Esophagus muscularis mucosa (tissue), 3 donors: ENCODE measurements around the gene SLC5A4.

Source experiments
- POLR2A ChIP-seq: fragments of 450-650 bp; IDR thresholded peaks from one replicate; pipeline ENCODE4 v1.6.1; 2017; ENCODE audit warnings: antibody characterized with exemption, moderate library complexity, mild to moderate bottlenecking, low read depth
- TF ChIP-seq, protein P1 (sequence below), 3 experiments: fragments of 200-600 bp in 2 of 3; fragments of 450-650 bp in 1 of 3; sonication (generic) in 2 of 3; IDR thresholded peaks; one replicate each; pipeline ENCODE4 v1.5.1; 2017 to 2019; ENCODE audit warnings: antibody characterized with exemption in 3 of 3, mild to moderate bottlenecking in 2 of 3, moderate library complexity in 1 of 3

DNA sequence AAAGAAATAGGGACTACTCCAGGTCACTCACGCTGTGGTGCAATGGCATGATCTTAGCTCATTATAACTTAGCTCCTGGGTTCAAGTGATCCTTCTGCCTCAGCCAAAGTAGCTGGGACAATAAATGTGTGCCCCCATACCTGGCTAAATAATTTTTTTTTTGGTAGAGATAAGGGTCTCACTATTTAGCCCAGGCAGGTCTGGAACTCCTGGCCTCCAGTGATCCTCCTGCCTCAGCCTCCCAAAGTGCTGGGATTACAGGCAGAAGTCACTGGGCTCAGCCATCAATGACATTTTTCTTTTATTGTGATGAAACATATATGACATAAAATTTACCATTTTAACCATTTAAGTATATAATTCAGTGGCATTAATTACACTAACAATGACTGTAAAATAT is 10.6 kb downstream of the SLC5A4 start:
- no peak for TF ChIP-seq POLR2A
- TF ChIP-seq, protein P1, sequence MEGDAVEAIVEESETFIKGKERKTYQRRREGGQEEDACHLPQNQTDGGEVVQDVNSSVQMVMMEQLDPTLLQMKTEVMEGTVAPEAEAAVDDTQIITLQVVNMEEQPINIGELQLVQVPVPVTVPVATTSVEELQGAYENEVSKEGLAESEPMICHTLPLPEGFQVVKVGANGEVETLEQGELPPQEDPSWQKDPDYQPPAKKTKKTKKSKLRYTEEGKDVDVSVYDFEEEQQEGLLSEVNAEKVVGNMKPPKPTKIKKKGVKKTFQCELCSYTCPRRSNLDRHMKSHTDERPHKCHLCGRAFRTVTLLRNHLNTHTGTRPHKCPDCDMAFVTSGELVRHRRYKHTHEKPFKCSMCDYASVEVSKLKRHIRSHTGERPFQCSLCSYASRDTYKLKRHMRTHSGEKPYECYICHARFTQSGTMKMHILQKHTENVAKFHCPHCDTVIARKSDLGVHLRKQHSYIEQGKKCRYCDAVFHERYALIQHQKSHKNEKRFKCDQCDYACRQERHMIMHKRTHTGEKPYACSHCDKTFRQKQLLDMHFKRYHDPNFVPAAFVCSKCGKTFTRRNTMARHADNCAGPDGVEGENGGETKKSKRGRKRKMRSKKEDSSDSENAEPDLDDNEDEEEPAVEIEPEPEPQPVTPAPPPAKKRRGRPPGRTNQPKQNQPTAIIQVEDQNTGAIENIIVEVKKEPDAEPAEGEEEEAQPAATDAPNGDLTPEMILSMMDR (IDR thresholded peaks at IDR 0.05): no peak
